HG03571 (cell line): Measurements from ENCODE around the gene F5.

Experiments used
- ATAC-seq: cut with Tn5 transposase; IDR thresholded peaks from one replicate; pipeline ENCODE4 v1.9.1; 2021; ENCODE audit not compliant: unreplicated experiment

Gene F5

GRCh38 chr1:169484101-169484500 is 102.2 kb downstream of the F5 start:
- ATAC-seq, result no peak

DNA sequence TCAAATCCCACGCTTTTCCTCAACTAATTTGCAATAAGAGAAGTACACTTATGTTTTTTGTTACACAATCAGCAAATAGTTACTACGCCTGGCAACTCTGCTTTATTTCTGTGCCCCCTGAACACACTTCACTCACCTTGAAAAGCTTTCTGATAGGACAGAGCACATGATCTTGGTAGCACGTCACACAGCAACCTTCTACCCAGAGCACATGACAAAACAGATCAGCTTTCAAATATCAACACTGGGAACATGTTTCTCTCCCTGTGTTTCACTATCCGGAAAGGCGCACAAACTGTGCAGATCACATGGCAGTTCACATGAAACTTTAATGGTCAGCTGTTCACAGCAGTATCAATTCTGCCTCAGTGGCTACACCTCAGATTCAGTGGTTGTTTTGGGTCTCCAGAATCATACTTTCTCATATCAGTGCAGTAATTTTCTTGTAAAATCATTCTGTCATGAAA is 102.7 kb downstream of the F5 start:
- no peak for ATAC-seq

GRCh38 chr1:169479363-169480066 is 106.8 kb downstream of the F5 start:
- no peak for ATAC-seq

DNA sequence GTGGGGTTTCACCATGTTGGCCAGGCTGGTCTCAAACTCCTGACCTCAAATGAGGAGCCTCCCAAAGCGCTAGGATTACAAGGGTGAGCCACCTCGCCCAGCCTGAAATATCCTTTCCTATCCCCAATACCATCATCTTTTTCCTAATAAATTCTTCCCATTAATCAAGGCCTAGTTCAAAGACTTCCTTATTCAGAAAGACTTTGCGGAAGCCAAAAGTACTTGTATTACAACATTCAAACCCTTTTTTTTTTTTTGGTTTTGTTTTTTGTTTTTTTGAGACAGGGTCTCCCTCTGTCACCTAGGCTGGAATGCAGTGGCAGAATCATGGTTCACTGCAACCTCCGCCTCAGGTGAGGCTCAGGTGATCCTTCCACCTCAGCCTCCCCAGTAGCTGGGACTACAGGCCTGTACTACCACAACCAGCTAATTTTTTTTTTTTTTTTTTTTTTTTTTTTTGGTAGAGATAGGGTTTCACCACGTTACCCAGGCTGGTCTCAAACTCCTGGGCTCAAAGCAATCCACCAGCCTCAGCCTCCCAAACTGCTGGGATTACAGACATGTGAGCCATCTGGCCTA is 108.1 kb downstream of the F5 start:
- ATAC-seq, result no peak

GRCh38 chr1:169475806-169476387 is 110.4 kb downstream of the F5 start:
- ATAC-seq, result no peak

DNA sequence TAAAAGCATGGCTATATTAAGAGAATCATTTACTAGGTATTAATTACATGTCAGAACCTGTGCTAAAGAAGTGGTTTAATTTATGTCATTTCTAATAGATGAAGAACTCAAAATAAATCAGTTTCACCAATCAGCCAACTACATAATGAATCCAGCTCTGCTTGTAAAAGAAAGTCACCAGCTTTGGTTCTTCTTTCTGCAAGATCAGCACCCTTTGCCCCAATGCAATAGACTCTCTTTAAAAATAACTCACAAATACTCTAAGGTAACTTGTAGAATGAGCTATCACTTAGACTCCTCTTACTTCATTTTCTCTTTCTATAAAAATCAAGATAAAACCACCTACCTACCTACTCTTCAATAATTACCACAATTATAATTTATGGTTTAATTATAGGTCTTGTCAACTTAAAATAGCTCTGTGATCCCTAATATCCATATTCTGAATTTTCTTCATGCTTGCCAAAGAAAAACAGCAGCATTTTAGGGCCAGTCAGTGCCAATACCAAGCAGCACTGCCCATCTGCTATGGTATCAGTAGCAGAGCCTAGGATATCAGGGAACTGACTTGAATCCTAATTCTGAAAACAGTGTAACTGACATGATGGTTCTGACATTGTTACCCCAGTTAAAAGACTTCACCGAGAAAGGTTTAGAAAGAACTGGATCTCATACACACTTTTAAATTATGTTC is 111.8 kb downstream of the F5 start:
- no peak for ATAC-seq

GRCh38 chr1:169473347-169473746 is 112.9 kb downstream of the F5 start:
- ATAC-seq, result no peak

DNA sequence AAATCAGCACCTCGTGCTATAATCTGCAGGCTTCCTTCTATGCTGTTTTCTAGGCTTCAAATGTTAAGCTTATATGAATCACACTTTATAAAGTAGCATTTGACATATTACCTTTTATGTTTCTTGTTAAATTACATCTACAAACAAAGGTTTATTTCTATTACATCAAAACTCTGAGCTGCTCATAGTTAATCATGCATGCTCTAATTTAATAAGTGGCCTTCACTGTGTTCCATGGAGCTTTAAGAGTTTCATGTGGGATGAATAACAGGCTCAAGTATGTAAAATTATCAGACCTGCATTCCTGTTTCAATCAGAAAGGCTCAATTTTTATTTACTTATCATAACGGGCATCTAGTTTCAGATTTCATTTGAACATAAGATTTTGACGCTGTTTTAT is 113.5 kb downstream of the F5 start:
- ATAC-seq, result no peak

DNA sequence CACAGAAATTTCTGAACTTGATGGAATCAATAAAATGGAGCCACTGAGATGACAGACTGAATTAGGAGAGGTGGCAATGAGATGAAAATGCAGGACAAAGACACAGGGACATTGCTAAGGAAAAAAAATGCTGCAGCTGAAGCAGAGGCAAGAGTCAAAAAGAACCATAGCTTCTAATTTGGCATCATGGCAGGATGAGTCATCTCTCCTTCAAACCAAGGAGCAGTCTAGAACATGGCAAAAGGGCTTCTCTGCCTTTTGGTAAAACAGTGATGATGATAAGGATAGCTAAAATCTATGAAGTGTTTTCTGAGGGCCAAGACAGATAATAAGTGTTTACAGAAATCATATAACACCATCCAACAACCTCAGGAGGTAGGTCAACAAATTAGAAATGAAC is 117.3 kb downstream of the F5 start:
- no peak for ATAC-seq

GRCh38 chr1:169466259-169467230 is 119.7 kb downstream of the F5 start:
- no peak for ATAC-seq

DNA sequence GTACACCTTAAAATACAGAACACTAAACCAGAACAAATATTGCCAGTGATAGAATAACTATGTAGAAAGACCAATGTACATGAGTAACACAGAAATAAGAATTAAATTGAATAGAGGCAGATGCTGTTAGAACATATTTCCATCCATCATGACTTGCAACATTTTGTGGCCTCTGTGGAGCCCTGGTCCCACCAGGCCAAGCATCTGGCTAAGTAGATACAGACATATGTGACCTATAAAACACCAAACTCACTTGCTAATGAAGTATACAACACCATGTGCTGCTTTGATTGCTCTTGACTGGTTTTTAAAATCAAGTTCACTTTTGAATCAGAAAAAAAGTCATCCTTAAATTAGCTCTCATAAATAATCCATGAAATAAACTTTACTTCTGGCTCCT is 121.0 kb downstream of the F5 start:
- no peak for ATAC-seq
